Renal cortical epithelial cell (primary cell): ENCODE measurements around the gene RNF215. TPM values are rescaled to one million over a fixed set of nuclear protein-coding genes. Genes with fewer than 3 reads are reported as not detected.

Experiments used
- DNase-seq: peaks from one replicate; pipeline ENCODE4 v3.0.0-alpha.2; 2011; ENCODE audit warnings: low read depth
- total RNA-seq: library from RNA; depleted of rRNA; stranded (reverse); fragments of >200 nt; gene quantifications from 2 replicates; pipeline ENCODE4 v1.2.3, GENCODE V29; 2014

The RNF215 gene
- total RNA-seq, 1 donor from 2014 or later = 33.2 TPM

GRCh38 chr22:30397656-30398635 lies 10.7 kb upstream of the RNF215 start:
- DNase-seq = no peak

- no peak for DNase-seq
These were observed 9.9 kb upstream of the RNF215 start, which contains the start of gene SEC14L2 for GRCh38 chr22:30396871-30397655. SEC14L2 (plus strand) TSS chr22:30397018; CDS start chr22:30397117, 99 bp downstream.

- DNase-seq = no peak
These were observed 6.7 kb upstream of the RNF215 start for GRCh38 chr22:30393885-30394284.

- DNase-seq = no peak
These were observed 6.1 kb upstream of the RNF215 start for GRCh38 chr22:30393322-30393680.

GRCh38 chr22:30392661-30393321 lies 5.6 kb upstream of the RNF215 start:
- peak; percentile 49 for DNase-seq

- DNase-seq = peak; percentile 74
These were observed 3.9 kb upstream of the RNF215 start for GRCh38 chr22:30390974-30391691.

- DNase-seq = no peak
These were observed 627 bp downstream of the RNF215 start for GRCh38 chr22:30386608-30386959.

GRCh38 chr22:30385942-30386341 lies 1.3 kb downstream of the RNF215 start:
- no peak for DNase-seq

GRCh38 chr22:30383061-30383460 lies 4.2 kb downstream of the RNF215 start:
- DNase-seq = no peak

- no peak for DNase-seq
These were observed 4.9 kb downstream of the RNF215 start for GRCh38 chr22:30382340-30382739.

- DNase-seq = no peak
These were observed 5.9 kb downstream of the RNF215 start for GRCh38 chr22:30381264-30381663.

- no peak for DNase-seq
These were observed 7.2 kb downstream of the RNF215 start for GRCh38 chr22:30380011-30380410.

- no peak for DNase-seq
These were observed 11.8 kb downstream of the RNF215 start for GRCh38 chr22:30375312-30375849.

GRCh38 chr22:30373331-30374325 lies 13.6 kb downstream of the RNF215 start:
- no peak for DNase-seq

GRCh38 chr22:30372915-30373314 lies 14.3 kb downstream of the RNF215 start:
- DNase-seq = no peak

GRCh38 chr22:30371981-30372380 lies 15.2 kb downstream of the RNF215 start:
- no peak for DNase-seq

- no peak for DNase-seq
These were observed 15.9 kb downstream of the RNF215 start for GRCh38 chr22:30371321-30371720.

GRCh38 chr22:30370641-30371230 lies 16.5 kb downstream of the RNF215 start:
- no peak for DNase-seq

GRCh38 chr22:30368420-30368819 lies 18.8 kb downstream of the RNF215 start:
- DNase-seq = no peak

- DNase-seq = no peak
These were observed 21.3 kb downstream of the RNF215 start for GRCh38 chr22:30365891-30366290.
